ENCODE data around the gene TPSB2. TPM values are rescaled to one million over a fixed set of nuclear protein-coding genes. Genes with fewer than 3 reads are reported as not detected.

The TPSB2 gene
- total RNA-seq, 1 donor from 2014 or later = not detected

- no peaks in the 10 kb centered on the region for H3K27me3 ChIP-seq (ENCODE audit: control insufficient read depth, insufficient read depth, low read length)
- no peak for FAIRE-seq
- no peaks in the 10 kb centered on the region for H3K36me3 ChIP-seq (ENCODE audit: control insufficient read depth, insufficient read depth, low read length)
- no peak overlapping the region for H3K4me3 ChIP-seq (ENCODE audit: low read depth, low read length)
- no peak for DNase-seq (ENCODE audit: low read depth)
- no peak for TF ChIP-seq CTCF (IDR thresholded peaks at IDR 0.05; ENCODE audit: insufficient read depth, low read length, severe bottlenecking)
These were observed 21.6 kb downstream of the TPSB2 start for GRCh38 chr16:1208239-1208830.

GRCh38 chr16:1206786-1207185, 23.2 kb downstream of the TPSB2 start:
- FAIRE-seq (no peak), DNase-seq (ENCODE audit: low read depth) (no peak)
- Histone ChIP-seq H3K4me3 (ENCODE audit: low read depth, low read length) (no peak overlapping the region), H3K36me3 (ENCODE audit: control insufficient read depth, insufficient read depth, low read length) (no peaks in the 10 kb centered on the region), H3K27me3 (ENCODE audit: control insufficient read depth, insufficient read depth, low read length) (no peaks in the 10 kb centered on the region)
- TF ChIP-seq CTCF (IDR thresholded peaks at IDR 0.05; ENCODE audit: insufficient read depth, low read length, severe bottlenecking) = no peak

GRCh38 chr16:1206326-1206725, 23.7 kb downstream of the TPSB2 start:
- Histone ChIP-seq H3K36me3 (ENCODE audit: control insufficient read depth, insufficient read depth, low read length) (no peaks in the 10 kb centered on the region), H3K27me3 (ENCODE audit: control insufficient read depth, insufficient read depth, low read length) (no peaks in the 10 kb centered on the region), H3K4me3 (ENCODE audit: low read depth, low read length) (no peak overlapping the region)
- no peak for TF ChIP-seq CTCF (IDR thresholded peaks at IDR 0.05; ENCODE audit: insufficient read depth, low read length, severe bottlenecking)
- no peak for FAIRE-seq
- no peak for DNase-seq (ENCODE audit: low read depth)

- H3K27me3 ChIP-seq (ENCODE audit: control insufficient read depth, insufficient read depth, low read length) = no peaks in the 10 kb centered on the region
- H3K36me3 ChIP-seq (ENCODE audit: control insufficient read depth, insufficient read depth, low read length) = no peaks in the 10 kb centered on the region
- DNase-seq (ENCODE audit: low read depth) (no peak), FAIRE-seq (no peak)
- no peak for TF ChIP-seq CTCF (IDR thresholded peaks at IDR 0.05; ENCODE audit: insufficient read depth, low read length, severe bottlenecking)
- no peak overlapping the region for H3K4me3 ChIP-seq (ENCODE audit: low read depth, low read length)
These were observed 25.1 kb downstream of the TPSB2 start for GRCh38 chr16:1204933-1205332.

GRCh38 chr16:1202274-1202673, 27.7 kb downstream of the TPSB2 start:
- no peaks in the 10 kb centered on the region for H3K27me3 ChIP-seq (ENCODE audit: control insufficient read depth, insufficient read depth, low read length)
- no peaks in the 10 kb centered on the region for H3K36me3 ChIP-seq (ENCODE audit: control insufficient read depth, insufficient read depth, low read length)
- no peak for FAIRE-seq
- H3K4me3 ChIP-seq (ENCODE audit: low read depth, low read length) = no peak overlapping the region
- TF ChIP-seq CTCF (IDR thresholded peaks at IDR 0.05; ENCODE audit: insufficient read depth, low read length, severe bottlenecking) = no peak
- DNase-seq (ENCODE audit: low read depth) = no peak

GRCh38 chr16:1201444-1201843, 28.5 kb downstream of the TPSB2 start:
- no peak for TF ChIP-seq CTCF (IDR thresholded peaks at IDR 0.05; ENCODE audit: insufficient read depth, low read length, severe bottlenecking)
- Histone ChIP-seq H3K4me3 (ENCODE audit: low read depth, low read length) (no peak overlapping the region), H3K36me3 (ENCODE audit: control insufficient read depth, insufficient read depth, low read length) (no peaks in the 10 kb centered on the region), H3K27me3 (ENCODE audit: control insufficient read depth, insufficient read depth, low read length) (no peaks in the 10 kb centered on the region)
- FAIRE-seq = no peak
- DNase-seq (ENCODE audit: low read depth) = no peak

Data from bronchial epithelial cell (primary cell).